HG03060 (cell line): ENCODE results near the gene FGF22.
"Not testable (repeated sequence)": the region's sequence is repeated elsewhere in the genome, so short reads cannot be mapped to it uniquely, and the experiment has no call there.

Experiments
- ATAC-seq: cut with Tn5 transposase; IDR thresholded peaks from one replicate; pipeline ENCODE4 v1.9.1; 2021; ENCODE audit warnings: low read depth, moderate number of reproducible peaks; ENCODE audit not compliant: unreplicated experiment

The FGF22 gene

DNA sequence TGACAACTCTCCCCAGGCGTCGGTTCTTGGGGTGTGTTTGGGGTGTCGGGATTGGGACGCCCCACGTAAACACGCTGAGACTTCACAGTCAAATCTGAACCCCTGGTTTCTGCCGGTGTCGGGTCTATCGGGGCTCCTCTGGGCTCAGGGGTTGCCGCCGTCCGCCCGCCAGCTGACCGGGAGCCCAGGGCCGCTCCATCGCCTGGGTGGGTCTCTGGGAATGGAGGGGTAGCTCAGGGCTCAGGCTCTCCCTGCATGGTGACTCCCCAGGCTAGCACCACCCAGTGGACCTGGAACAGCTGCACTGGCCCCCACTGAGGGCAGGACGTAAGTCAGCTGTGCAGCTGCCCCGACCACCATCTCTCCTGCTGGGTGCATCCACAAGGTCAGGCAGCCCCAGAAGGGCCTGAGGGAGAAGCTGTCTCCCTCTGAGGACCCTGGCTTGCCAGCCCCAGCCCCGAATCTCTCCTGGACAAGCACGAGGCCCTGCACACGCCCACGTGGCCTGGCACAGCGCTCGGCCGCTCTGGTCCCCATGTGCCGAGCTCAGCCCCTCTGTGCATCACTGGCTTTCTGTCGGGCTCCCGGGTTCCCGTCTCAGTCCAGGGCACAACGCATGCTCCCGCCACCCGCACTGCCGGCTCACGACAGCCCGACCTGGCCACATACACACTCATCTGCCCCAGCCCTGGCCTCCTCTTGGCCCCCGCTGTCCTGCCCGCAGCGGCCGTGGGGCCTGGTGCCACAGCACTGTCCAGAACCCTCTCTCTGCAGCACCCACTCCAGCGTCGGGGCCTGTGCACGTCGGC lies 17.3 kb downstream of the FGF22 start:
- ATAC-seq: no peak

DNA sequence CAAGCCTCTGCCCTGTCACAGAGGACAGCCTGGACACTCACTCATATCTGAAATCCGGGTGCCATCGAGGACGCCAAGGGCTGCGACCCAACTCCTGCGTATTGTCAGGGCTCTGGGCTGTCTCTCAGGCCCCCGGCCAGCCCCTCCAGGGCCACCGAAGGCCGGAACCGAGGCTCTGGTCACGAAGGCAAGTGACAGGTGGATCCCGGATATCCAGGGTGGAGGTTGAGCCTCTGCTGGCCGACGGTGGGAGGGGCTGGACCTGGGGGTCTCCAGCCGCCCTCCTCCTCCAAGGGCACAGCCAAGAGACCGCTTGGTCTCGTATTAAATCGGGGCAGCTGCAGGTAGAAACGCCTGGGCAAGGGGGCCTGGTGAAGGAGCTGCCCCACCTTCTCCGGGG lies 17.9 kb downstream of the FGF22 start:
- ATAC-seq: no peak

GRCh38 chr19:658059-658839 lies 18.6 kb downstream of the FGF22 start:
- ATAC-seq: no peak

DNA sequence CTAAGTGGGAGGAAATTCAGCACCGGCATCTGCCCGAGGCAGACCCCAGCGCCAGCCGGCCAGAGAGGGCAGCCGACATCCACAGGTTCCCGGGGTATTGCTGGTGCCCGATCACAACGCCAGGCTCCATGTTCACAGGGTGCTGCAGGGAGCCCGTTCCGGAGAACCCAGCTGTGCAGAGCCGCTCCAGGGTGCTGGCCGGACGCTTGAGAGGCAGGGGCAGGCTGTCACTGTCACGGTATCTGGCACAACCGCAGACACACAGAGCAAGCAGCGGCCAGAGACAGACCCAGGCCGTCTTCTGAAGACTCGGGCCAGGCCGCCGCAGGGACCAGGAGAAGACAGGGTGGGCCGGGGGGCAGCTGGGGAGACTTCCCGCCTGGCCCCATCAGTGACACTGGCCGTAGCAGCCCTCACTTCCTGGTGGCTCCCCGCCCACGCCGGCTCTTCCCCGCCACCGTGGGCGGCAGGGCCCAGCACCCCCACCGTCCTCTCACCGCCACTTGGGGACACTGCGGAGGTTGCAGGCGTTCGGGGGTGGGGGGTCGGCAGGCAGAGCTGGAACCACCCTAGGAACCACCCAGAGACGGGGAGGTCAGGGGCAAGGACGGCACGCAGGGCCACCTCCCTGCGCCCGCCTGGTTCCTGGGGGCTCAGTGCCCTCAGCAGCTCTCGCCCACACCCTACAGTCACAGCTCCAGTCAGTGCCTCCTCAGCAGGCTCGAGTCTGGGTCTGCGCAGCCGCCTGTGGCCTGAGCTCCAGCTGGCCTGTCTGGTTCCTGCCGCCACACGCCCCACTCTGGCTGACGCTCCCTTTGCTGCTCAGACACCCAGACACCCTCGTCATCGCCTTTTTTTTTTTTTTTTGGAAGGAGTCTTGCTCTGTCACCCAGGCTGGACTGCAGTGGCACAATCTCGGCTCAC lies 19.5 kb downstream of the FGF22 start:
- ATAC-seq: no peak

GRCh38 chr19:660793-661426 lies 21.2 kb downstream of the FGF22 start:
- ATAC-seq: no peak

DNA sequence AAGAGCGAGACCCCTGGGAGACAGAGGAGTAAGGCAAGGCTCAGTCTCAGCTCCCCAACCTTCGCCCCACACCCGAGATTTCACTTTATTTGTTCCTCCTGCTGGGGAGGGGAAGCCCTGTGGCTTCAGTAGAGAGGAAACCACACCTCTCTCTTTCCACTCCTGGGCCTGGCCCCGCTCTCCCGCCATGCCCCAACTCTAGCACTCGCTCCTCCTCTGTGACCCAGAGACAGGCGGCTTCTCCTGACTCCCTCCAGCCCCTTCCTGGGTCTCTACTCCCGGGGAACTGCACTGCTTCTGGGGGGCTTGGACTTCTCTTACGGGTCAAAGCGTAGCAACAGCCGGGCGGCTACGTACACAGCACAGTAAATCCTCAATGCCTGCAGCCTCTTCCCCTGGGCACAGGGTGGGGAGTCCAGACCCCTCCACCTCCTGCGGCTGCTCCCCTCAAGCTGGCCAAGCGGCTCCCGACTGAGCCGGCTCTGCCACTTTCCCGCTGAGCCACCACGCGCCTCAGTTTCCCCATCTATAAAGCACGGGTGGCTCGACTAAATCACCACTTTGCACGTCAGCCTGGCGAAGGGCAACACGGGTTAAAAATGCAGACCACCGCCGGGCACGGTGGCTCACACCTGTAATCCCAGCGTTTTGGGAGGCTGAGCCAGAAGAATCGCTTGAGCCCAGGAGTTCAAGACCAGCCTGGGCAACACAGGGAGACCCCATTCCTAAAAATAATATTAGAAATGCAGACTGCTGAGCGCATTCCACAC lies 21.9 kb downstream of the FGF22 start:
- no peak for ATAC-seq

GRCh38 chr19:662207-662961 lies 22.7 kb downstream of the FGF22 start:
- ATAC-seq: no peak

DNA sequence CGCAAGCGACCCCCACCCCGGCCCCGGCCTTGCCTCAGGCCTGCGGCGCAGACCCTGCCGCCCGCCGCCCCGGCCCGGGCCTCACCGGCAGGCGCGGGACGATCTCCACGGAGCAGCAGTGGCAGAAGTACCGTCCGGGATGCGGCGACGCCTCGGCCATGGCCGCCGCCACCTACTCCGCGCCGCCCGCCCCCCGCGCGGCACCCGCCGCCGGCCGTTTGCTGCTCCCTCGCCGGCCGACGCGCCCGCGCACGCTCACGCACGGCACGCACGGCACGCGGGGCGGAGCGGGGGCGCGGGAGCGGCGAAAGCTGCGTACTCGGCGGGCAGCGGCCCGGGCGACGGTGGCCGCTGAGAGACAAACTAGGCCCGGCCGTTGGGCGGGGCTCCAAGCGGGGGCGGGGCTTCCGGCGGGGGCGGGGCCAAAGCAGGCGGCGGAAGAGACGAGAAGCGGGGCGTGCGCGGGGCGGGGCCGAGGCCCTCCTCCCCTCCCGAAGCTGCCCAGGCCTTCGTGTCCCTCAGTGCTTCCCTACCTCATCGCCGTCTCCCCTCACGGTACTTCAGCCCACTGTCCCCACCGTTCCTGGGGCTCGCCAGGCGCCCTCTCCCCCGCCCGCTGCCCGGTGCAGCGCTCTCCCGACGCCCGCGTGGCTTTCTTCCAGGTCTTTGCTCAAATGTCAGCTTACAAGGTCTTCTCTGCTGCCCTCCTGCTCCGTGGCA lies 23.4 kb downstream of the FGF22 start, which contains the start of gene RNF126:
TSS of gene RNF126 (minus strand) at position 253 of the 720 bp plus-strand sequence. CDS start at position 160, 93 bp downstream.
- ATAC-seq: no peak

DNA sequence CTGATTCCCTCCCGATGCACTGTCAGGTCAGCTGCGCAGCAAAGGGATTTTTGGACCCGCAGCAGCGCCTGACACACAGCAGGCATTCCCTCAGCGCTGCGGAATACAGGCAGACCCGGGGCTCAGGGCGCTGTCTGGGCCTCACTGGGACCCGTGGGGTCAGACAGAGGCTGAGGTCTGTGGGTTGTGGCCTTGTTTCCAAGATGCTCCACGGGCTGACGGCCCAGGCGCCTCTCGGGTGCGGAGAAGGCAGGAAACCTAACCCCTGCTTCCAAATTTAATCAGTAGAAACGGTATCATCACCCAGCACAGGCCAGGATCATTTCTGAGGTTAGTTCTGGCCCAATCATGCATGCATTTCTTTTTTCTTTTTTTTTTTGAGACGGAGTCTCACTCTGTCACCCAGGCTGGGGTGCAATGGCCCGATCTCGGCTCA lies 24.0 kb downstream of the FGF22 start:
- no peak for ATAC-seq

GRCh38 chr19:664913-665443 lies 25.3 kb downstream of the FGF22 start:
- no peak for ATAC-seq

DNA sequence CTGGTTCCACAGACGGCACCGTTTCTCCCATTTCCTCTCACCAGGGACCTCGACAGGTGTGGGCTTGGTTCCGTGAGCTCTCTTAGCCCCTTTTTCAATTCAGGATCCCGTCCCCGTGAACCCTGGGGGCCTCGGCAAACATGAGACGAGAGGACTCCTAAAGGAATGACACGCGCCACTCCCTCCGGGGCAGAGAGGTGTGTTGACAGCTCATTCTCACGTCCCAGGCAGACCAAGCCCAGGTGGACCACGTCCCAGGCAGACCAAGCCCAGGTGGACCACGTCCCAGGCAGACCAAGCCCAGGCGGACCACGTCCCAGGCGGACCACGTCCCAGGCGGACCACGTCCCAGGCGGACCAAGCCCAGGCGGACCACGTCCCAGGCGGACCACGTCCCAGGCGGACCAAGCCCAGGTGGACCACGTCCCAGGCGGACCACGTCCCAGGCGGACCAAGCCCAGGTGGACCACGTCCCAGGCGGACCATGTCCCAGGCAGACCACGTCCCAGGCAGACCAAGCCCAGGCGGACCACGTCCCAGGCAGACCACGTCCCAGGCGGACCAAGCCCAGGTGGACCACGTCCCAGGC lies 27.4 kb downstream of the FGF22 start:
- not testable (repeated sequence) for ATAC-seq

GRCh38 chr19:668675-669434 lies 29.2 kb downstream of the FGF22 start:
- not testable (repeated sequence) for ATAC-seq

DNA sequence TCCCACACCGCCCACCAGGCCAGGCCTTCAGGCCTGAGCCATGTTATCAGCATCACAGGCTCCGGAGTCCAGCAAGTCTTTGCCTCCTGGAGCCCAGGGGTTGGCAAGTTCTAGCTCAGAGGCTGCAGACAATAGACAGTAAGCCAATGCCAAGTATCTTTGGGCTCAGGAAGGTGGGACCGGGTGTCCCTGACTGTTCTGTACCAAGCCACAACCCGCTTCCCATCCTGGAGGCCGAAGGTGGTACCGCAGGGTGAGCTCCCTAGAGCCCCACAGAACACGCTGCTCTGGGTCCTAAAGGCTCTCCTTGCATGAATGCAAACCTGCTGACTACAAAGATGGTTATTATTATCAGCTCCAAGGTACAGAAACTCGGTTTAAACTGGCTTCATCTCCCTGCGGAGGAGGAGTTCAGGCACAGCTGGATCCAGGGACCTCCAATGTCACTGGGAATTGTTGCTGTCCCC lies 31.0 kb downstream of the FGF22 start:
- no peak for ATAC-seq

GRCh38 chr19:674282-675151 lies 34.8 kb downstream of the FGF22 start:
- no peak for ATAC-seq

DNA sequence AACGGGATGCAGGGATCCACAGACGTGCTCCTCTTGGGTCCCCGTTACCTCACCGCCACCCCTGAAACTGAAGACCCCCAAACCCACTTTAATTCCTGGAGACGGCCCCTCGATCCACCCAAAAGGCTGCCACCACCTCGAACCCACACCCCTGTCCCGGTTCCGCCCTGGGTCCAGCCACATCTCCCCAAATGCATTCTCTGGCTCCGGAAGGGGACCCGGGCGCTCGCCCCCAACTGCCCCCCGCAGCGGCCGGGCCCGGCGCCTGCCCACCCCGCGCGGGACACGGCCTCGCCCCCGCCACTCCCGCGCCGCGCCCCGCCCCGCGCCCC lies 36.3 kb downstream of the FGF22 start:
- ATAC-seq: no peak
